GM23338 (cell line): ENCODE results near the gene CHGA. TPM values are rescaled to one million over a fixed set of nuclear protein-coding genes. Genes with fewer than 3 reads are reported as not detected.

Source experiments
- ATAC-seq: fragments of 200-7000 bp; cut with Tn5 transposase; 3 replicates; pipeline ENCODE4 v1.9.1; 2020
- DNase-seq: peaks from one replicate; pipeline ENCODE4 v3.0.0-alpha.2; 2015; ENCODE audit warnings: low spot score
- H2AFZ ChIP-seq: fragments of 200-600 bp; sonication (generic); 2 replicates; pipeline ENCODE4 v1.8.0; 2016; ENCODE audit warnings: antibody characterized with exemption, mild to moderate bottlenecking, moderate library complexity
- H3F3A ChIP-seq: fragments of 200-600 bp; sonication (generic); replicated peaks from 2 replicates; pipeline ENCODE4 v1.8.0; 2017; ENCODE audit warnings: antibody characterized with exemption, mixed run types, low read depth
- H3K27ac ChIP-seq: fragments of 200-600 bp; sonication (generic); 2 replicates; pipeline ENCODE4 v1.6.1; 2016; ENCODE audit warnings: low read depth
- H3K27me3 ChIP-seq: fragments of 200-600 bp; sonication (generic); 2 replicates; pipeline ENCODE4 v1.8.0; 2016; ENCODE audit warnings: mild to moderate bottlenecking, mixed run types, moderate library complexity; ENCODE audit not compliant: insufficient read depth
- H3K36me3 ChIP-seq: fragments of 200-600 bp; sonication (generic); 2 replicates; pipeline ENCODE4 v1.8.0; 2016; ENCODE audit warnings: mild to moderate bottlenecking; ENCODE audit not compliant: insufficient read depth
- H3K4me1 ChIP-seq: fragments of 200-600 bp; sonication (generic); 2 replicates; pipeline ENCODE4 v1.8.0; 2016; ENCODE audit warnings: mild to moderate bottlenecking, moderate library complexity; ENCODE audit not compliant: insufficient read depth
- H3K4me2 ChIP-seq: fragments of 200-600 bp; sonication (generic); 2 replicates; pipeline ENCODE4 v1.7.1; 2017; ENCODE audit warnings: mixed run types
- H3K4me3 ChIP-seq: fragments of 200-600 bp; sonication (generic); 2 replicates; pipeline ENCODE4 v1.6.1; 2016; ENCODE audit warnings: mixed run types
- H3K79me2 ChIP-seq: fragments of 200-600 bp; sonication (generic); replicated peaks from 2 replicates; pipeline ENCODE4 v1.8.0; 2017; ENCODE audit warnings: mild to moderate bottlenecking; ENCODE audit not compliant: insufficient read depth
- H3K9me2 ChIP-seq: fragments of 200-600 bp; sonication (generic); 2 replicates; pipeline ENCODE4 v1.8.0; 2017; ENCODE audit not compliant: insufficient read depth
- H4K20me1 ChIP-seq: fragments of 200-600 bp; sonication (generic); replicated peaks from 2 replicates; pipeline ENCODE4 v1.8.0; 2017; ENCODE audit warnings: mild to moderate bottlenecking; ENCODE audit not compliant: insufficient read depth
- H3K27ac Mint-ChIP-seq: 2 replicates; pipeline ENCODE4 v1.8.0; 2020; ENCODE audit warnings: inconsistent platforms, mild to moderate bottlenecking, moderate library complexity, mixed read lengths
- H3K27me3 Mint-ChIP-seq: 3 replicates; pipeline ENCODE4 v1.8.0; 2022; ENCODE audit warnings: low read depth, mild to moderate bottlenecking, moderate library complexity, mixed read lengths, inconsistent platforms; ENCODE audit not compliant: insufficient read depth, poor library complexity
- H3K36me3 Mint-ChIP-seq: 3 replicates; pipeline ENCODE4 v1.8.0; 2021; ENCODE audit warnings: low read depth, mild to moderate bottlenecking, inconsistent platforms, moderate library complexity, mixed read lengths
- H3K4me1 Mint-ChIP-seq: 3 replicates; pipeline ENCODE4 v1.8.0; 2020; ENCODE audit warnings: mild to moderate bottlenecking, inconsistent platforms, mixed read lengths
- H3K4me3 Mint-ChIP-seq: 3 replicates; pipeline ENCODE4 v1.8.0; 2021; ENCODE audit warnings: moderate library complexity, mild to moderate bottlenecking, inconsistent platforms, mixed read lengths
- H3K9me3 Mint-ChIP-seq: 3 replicates; pipeline ENCODE4 v1.8.0; 2020; ENCODE audit warnings: moderate library complexity, mild to moderate bottlenecking, inconsistent platforms, mixed read lengths
- CREB1 ChIP-seq: fragments of 250-450 bp; sonication (Bioruptor Pico); IDR thresholded peaks from 2 replicates; pipeline ENCODE4 v1.5.0; 2020; ENCODE audit warnings: low read depth, mild to moderate bottlenecking, moderate library complexity
- CTCF ChIP-seq, 2 experiments: fragments of 200-600 bp in 1 of 2; sonication (generic) in 1 of 2; conservative IDR thresholded peaks; 2 replicates each; pipeline versions ENCODE4 v1.5.1 to v1.6.1; 2016 to 2017; ENCODE audit warnings: antibody characterized with exemption in 2 of 2, low read depth in 2 of 2, mild to moderate bottlenecking in 2 of 2, moderate library complexity in 1 of 2
- EZH2 ChIP-seq: fragments of 200-600 bp; sonication (generic); IDR thresholded peaks from one replicate; pipeline ENCODE4 v1.8.0; 2017; ENCODE audit warnings: antibody characterized with exemption, mild to moderate bottlenecking, low read depth; ENCODE audit not compliant: unreplicated experiment
- EZH2phosphoT487 ChIP-seq: fragments of 200-600 bp; sonication (generic); IDR thresholded peaks from one replicate; pipeline ENCODE4 v1.8.1; 2018; ENCODE audit warnings: antibody characterized with exemption; ENCODE audit not compliant: unreplicated experiment
- JUNB ChIP-seq: IDR thresholded peaks from one replicate; pipeline ENCODE4 v1.6.1; 2016; ENCODE audit warnings: antibody characterized with exemption; ENCODE audit not compliant: unreplicated experiment
- NANOG ChIP-seq: IDR thresholded peaks from 2 replicates; pipeline ENCODE4 v1.6.1; 2016; ENCODE audit warnings: antibody characterized with exemption, borderline replicate concordance
- POLR2AphosphoS5 ChIP-seq: IDR thresholded peaks from 2 replicates; pipeline ENCODE4 v1.6.1; 2016; ENCODE audit warnings: antibody characterized with exemption, low read depth
- REST ChIP-seq: IDR thresholded peaks from one replicate; pipeline ENCODE4 v1.6.1; 2018; ENCODE audit warnings: antibody characterized with exemption; ENCODE audit not compliant: unreplicated experiment
- STAT1 ChIP-seq: IDR thresholded peaks from one replicate; pipeline ENCODE4 v1.6.1; 2016; ENCODE audit warnings: antibody characterized with exemption; ENCODE audit not compliant: unreplicated experiment
- ZNF114 ChIP-seq: fragments of 250-450 bp; sonication (Bioruptor Pico); IDR thresholded peaks from 2 replicates; pipeline ENCODE4 v1.5.0; 2020; ENCODE audit warnings: mild to moderate bottlenecking, moderate library complexity
- ZNF331 ChIP-seq: fragments of 250-450 bp; sonication (Bioruptor Pico); IDR thresholded peaks from 2 replicates; pipeline ENCODE4 v1.5.0; 2020; ENCODE audit warnings: low read depth, mild to moderate bottlenecking, moderate library complexity
- polyA plus RNA-seq: library from polyadenylated mRNA; unstranded; fragments of >200 nt; fragmentation: Nextera tagmentation; extraction: Ambion mirVana; gene quantifications from 2 replicates; pipeline ENCODE4 v1.2.1, GENCODE V29; 2016
- total RNA-seq: library from RNA; depleted of rRNA; stranded (reverse); fragments of >200 nt; shearing (Covaris generic); gene quantifications from 2 replicates; pipeline ENCODE4 v1.2.3, GENCODE V29; 2014
- TF ChIP-seq, protein P1 (sequence below): IDR thresholded peaks from 2 replicates; pipeline ENCODE4 v1.6.1; 2016; ENCODE audit warnings: antibody characterized with exemption
- TF ChIP-seq, protein P2 (sequence below): fragments of 250-450 bp; sonication (Bioruptor Pico); IDR thresholded peaks from 2 replicates; pipeline ENCODE4 v1.5.0; 2020; ENCODE audit warnings: mild to moderate bottlenecking, moderate library complexity

The CHGA gene
- total and polyA plus RNA-seq, 2 experiments from 2014 or later, result 13.9 to 19.6 TPM

- Mint-ChIP-seq H3K27ac (no peak overlapping the region), H3K27me3 (peaks cover 14% of the 10 kb centered on the region), H3K9me3 (no peaks in the 10 kb centered on the region), H3K36me3 (peaks cover 15% of the 10 kb centered on the region), H3K4me1 (no peaks in the 10 kb centered on the region; the same call in 2 of the 3 replicates), H3K4me3 (no peak overlapping the region)
- H3K27ac ChIP-seq, result no peak overlapping the region
- no peaks in the 10 kb centered on the region for H4K20me1 ChIP-seq
- no peaks in the 10 kb centered on the region for H3K79me2 ChIP-seq
- no peaks in the 10 kb centered on the region for H3F3A ChIP-seq
- no peaks in the 10 kb centered on the region for H3K4me1 ChIP-seq
- no peak overlapping the region for H3K4me3 ChIP-seq
- no peak overlapping the region for H3K4me2 ChIP-seq
- no peak overlapping the region for H2AFZ ChIP-seq
- H3K36me3 ChIP-seq, result no peaks in the 10 kb centered on the region
- no peaks in the 10 kb centered on the region for H3K27me3 ChIP-seq
- ATAC-seq, result no peak
- no peaks in the 10 kb centered on the region for H3K9me2 ChIP-seq
- no peak for TF ChIP-seq ZNF331 (CRISPR knock-in tag)
- TF ChIP-seq CREB1, result no peak
- no peak for TF ChIP-seq JUNB
- no peak for TF ChIP-seq NANOG
- TF ChIP-seq, protein P1, sequence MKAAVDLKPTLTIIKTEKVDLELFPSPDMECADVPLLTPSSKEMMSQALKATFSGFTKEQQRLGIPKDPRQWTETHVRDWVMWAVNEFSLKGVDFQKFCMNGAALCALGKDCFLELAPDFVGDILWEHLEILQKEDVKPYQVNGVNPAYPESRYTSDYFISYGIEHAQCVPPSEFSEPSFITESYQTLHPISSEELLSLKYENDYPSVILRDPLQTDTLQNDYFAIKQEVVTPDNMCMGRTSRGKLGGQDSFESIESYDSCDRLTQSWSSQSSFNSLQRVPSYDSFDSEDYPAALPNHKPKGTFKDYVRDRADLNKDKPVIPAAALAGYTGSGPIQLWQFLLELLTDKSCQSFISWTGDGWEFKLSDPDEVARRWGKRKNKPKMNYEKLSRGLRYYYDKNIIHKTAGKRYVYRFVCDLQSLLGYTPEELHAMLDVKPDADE, result no peak
- TF ChIP-seq, protein P2, sequence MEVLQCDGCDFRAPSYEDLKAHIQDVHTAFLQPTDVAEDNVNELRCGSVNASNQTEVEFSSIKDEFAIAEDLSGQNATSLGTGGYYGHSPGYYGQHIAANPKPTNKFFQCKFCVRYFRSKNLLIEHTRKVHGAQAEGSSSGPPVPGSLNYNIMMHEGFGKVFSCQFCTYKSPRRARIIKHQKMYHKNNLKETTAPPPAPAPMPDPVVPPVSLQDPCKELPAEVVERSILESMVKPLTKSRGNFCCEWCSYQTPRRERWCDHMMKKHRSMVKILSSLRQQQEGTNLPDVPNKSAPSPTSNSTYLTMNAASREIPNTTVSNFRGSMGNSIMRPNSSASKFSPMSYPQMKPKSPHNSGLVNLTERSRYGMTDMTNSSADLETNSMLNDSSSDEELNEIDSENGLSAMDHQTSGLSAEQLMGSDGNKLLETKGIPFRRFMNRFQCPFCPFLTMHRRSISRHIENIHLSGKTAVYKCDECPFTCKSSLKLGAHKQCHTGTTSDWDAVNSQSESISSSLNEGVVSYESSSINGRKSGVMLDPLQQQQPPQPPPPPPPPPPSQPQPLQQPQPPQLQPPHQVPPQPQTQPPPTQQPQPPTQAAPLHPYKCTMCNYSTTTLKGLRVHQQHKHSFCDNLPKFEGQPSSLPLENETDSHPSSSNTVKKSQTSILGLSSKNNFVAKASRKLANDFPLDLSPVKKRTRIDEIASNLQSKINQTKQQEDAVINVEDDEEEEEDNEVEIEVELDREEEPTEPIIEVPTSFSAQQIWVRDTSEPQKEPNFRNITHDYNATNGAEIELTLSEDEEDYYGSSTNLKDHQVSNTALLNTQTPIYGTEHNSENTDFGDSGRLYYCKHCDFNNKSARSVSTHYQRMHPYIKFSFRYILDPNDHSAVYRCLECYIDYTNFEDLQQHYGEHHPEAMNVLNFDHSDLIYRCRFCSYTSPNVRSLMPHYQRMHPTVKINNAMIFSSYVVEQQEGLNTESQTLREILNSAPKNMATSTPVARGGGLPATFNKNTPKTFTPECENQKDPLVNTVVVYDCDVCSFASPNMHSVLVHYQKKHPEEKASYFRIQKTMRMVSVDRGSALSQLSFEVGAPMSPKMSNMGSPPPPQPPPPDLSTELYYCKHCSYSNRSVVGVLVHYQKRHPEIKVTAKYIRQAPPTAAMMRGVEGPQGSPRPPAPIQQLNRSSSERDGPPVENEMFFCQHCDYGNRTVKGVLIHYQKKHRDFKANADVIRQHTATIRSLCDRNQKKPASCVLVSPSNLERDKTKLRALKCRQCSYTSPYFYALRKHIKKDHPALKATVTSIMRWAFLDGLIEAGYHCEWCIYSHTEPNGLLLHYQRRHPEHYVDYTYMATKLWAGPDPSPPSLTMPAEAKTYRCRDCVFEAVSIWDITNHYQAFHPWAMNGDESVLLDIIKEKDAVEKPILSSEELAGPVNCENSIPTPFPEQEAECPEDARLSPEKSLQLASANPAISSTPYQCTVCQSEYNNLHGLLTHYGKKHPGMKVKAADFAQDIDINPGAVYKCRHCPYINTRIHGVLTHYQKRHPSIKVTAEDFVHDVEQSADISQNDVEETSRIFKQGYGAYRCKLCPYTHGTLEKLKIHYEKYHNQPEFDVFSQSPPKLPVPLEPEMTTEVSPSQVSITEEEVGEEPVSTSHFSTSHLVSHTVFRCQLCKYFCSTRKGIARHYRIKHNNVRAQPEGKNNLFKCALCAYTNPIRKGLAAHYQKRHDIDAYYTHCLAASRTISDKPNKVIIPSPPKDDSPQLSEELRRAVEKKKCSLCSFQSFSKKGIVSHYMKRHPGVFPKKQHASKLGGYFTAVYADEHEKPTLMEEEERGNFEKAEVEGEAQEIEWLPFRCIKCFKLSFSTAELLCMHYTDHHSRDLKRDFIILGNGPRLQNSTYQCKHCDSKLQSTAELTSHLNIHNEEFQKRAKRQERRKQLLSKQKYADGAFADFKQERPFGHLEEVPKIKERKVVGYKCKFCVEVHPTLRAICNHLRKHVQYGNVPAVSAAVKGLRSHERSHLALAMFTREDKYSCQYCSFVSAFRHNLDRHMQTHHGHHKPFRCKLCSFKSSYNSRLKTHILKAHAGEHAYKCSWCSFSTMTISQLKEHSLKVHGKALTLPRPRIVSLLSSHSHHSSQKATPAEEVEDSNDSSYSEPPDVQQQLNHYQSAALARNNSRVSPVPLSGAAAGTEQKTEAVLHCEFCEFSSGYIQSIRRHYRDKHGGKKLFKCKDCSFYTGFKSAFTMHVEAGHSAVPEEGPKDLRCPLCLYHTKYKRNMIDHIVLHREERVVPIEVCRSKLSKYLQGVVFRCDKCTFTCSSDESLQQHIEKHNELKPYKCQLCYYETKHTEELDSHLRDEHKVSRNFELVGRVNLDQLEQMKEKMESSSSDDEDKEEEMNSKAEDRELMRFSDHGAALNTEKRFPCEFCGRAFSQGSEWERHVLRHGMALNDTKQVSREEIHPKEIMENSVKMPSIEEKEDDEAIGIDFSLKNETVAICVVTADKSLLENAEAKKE (CRISPR knock-in tag), result no peak
- TF ChIP-seq EZH2phosphoT487, result no peak
- no peak for TF ChIP-seq ZNF114 (CRISPR knock-in tag)
- no peak for TF ChIP-seq POLR2AphosphoS5
- no peak for TF ChIP-seq STAT1
- no peak for TF ChIP-seq REST
- no peak for TF ChIP-seq EZH2
- TF ChIP-seq CTCF (conservative IDR thresholded peaks at IDR 0.05; ENCODE audit: low read depth in 2 of 2), result no peak
- no peak for DNase-seq
These were observed 19.2 kb downstream of the CHGA start for GRCh38 chr14:92942136-92942535.
